HFF-Myc (cell line): ENCODE data around the gene OLFML3.

Source experiments
- DNase-seq: peaks from one replicate; pipeline ENCODE4 v3.0.0-alpha.2; 2011; ENCODE audit warnings: low read depth; ENCODE audit errors: extremely low read depth
- H3K4me3 ChIP-seq: replicated peaks from 2 replicates; pipeline ENCODE4 v1.5.1; 2011; ENCODE audit warnings: low read depth, mild to moderate bottlenecking, control low read depth, low read length
- TF ChIP-seq, protein P1 (sequence below): IDR thresholded peaks from 2 replicates; pipeline ENCODE4 v1.5.1; 2012; ENCODE audit warnings: mild to moderate bottlenecking, low read depth, low read length, control low read depth; ENCODE audit errors: missing control alignments

Gene OLFML3

GRCh38 chr1:113987259-113987658, 8.0 kb downstream of the OLFML3 start:
- TF ChIP-seq, protein P1, sequence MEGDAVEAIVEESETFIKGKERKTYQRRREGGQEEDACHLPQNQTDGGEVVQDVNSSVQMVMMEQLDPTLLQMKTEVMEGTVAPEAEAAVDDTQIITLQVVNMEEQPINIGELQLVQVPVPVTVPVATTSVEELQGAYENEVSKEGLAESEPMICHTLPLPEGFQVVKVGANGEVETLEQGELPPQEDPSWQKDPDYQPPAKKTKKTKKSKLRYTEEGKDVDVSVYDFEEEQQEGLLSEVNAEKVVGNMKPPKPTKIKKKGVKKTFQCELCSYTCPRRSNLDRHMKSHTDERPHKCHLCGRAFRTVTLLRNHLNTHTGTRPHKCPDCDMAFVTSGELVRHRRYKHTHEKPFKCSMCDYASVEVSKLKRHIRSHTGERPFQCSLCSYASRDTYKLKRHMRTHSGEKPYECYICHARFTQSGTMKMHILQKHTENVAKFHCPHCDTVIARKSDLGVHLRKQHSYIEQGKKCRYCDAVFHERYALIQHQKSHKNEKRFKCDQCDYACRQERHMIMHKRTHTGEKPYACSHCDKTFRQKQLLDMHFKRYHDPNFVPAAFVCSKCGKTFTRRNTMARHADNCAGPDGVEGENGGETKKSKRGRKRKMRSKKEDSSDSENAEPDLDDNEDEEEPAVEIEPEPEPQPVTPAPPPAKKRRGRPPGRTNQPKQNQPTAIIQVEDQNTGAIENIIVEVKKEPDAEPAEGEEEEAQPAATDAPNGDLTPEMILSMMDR = no peak
- H3K4me3 ChIP-seq = no peak overlapping the region
- no peak for DNase-seq

- H3K4me3 ChIP-seq = no peak overlapping the region
- TF ChIP-seq, protein P1 = no peak
- no peak for DNase-seq
Measured at GRCh38 chr1:113990530-113990929, 11.3 kb downstream of the OLFML3 start.

DNA sequence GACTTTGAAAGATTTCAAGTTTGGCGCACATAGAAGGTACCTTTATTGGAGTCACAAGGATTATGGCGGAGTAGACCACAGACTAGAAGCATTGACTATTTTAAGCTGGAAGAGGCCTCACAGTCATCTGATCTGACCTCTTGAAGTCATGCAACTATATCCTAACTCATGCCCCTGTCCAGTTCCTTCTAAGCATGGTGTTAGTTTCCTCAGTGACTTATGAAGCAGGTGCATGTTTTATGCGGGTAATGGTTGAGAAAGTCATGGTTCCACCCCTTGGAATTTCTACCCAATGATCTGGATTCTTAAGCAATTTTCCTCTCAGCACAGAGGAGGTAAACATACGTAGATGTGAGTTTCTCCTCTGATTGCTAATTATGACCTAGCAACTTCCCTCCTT, 11.7 kb downstream of the OLFML3 start:
- DNase-seq = no peak
- no peak overlapping the region for H3K4me3 ChIP-seq
- TF ChIP-seq, protein P1 = no peak

- DNase-seq = no peak
- TF ChIP-seq, protein P1 = no peak
- H3K4me3 ChIP-seq = no peak overlapping the region
Measured at GRCh38 chr1:113991467-113991997, 12.3 kb downstream of the OLFML3 start.

DNA sequence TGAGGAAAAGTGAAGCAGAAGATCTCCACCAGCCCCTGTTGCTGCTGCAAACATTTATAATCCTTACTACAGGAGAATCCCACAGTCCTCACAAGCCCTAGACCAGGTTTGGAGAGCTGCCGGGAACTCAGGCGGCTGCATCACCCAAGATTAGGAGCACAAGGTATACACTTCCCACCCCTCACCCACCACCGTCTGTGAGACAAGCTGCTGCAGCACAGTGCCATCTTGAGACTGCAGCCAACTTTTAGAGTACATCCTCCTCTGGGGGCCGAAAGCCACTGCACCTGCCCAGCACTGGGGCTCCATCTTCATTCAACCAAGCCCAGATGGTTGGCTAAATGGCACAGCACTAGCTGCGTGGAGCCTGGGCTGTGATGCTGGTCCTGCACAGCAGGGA, 13.8 kb downstream of the OLFML3 start:
- TF ChIP-seq, protein P1 = no peak
- no peak for DNase-seq
- H3K4me3 ChIP-seq = no peak overlapping the region

- TF ChIP-seq, protein P1 = no peak
- DNase-seq = no peak
- H3K4me3 ChIP-seq = no peak overlapping the region
Measured at GRCh38 chr1:113993766-113994165, 14.5 kb downstream of the OLFML3 start.

GRCh38 chr1:113995382-113995781, 16.1 kb downstream of the OLFML3 start:
- TF ChIP-seq, protein P1 = no peak
- H3K4me3 ChIP-seq = no peak overlapping the region
- DNase-seq = no peak
